PC-3 (cell line): ENCODE results near the gene FBXO17. TPM values are rescaled to one million over a fixed set of nuclear protein-coding genes. Genes with fewer than 3 reads are reported as not detected.
A peak's percentile ranks its signal among the peaks of the same experiment; 100 is the strongest.
"Not testable (repeated sequence)": the region's sequence is repeated elsewhere in the genome, so short reads cannot be mapped to it uniquely, and the experiment has no call there.

ENCODE experiments used
- ATAC-seq: fragments of 200-7000 bp; cut with Tn5 transposase; 2 replicates; pipeline ENCODE4 v1.9.1; 2020; ENCODE audit warnings: mild to moderate bottlenecking, moderate library complexity
- BruUV-seq: library from RNA; stranded (reverse); fragments of 400-500 nt; replicated peaks from 2 replicates; lab custom pipeline; 2021; lab: Mats Ljungman, UMichigan
- CTCF ChIA-PET: fragments of 300-600 bp; sonication (Branson Sonifier 250); formaldehyde crosslinking; loops from one replicate; lab custom pipeline; 2022; ENCODE audit warnings: antibody characterized with exemption; lab: Charles Lee
- POLR2A ChIA-PET: fragments of 300-600 bp; sonication (Branson Sonifier 250); formaldehyde crosslinking; loops from one replicate; lab custom pipeline; 2022; ENCODE audit warnings: antibody characterized with exemption; ENCODE audit not compliant: unreplicated experiment; lab: Charles Lee
- DNase-seq: peaks from one replicate; pipeline ENCODE4 v3.0.0-alpha.2; 2015
- H2AFZ ChIP-seq: fragments of 300-600 bp; sonication (generic); 2 replicates; pipeline ENCODE4 v1.6.0; 2016; ENCODE audit warnings: antibody characterized with exemption, low read length
- H3F3A ChIP-seq: fragments of 300-600 bp; sonication (generic); one replicate; pipeline ENCODE4 v1.6.0; 2017; ENCODE audit warnings: antibody characterized with exemption, low read length, control low read depth, mild to moderate bottlenecking; ENCODE audit not compliant: unreplicated experiment
- H3K27ac ChIP-seq: fragments of 300-600 bp; sonication (generic); 2 replicates; pipeline ENCODE4 v1.5.1; 2016; ENCODE audit warnings: mild to moderate bottlenecking, low read length
- H3K27me3 ChIP-seq: fragments of 300-600 bp; sonication (generic); 2 replicates; pipeline ENCODE4 v1.6.1; 2016; ENCODE audit warnings: low read length, mixed read lengths
- H3K36me3 ChIP-seq: fragments of 300-600 bp; sonication (generic); 2 replicates; pipeline ENCODE4 v1.6.1; 2016; ENCODE audit warnings: low read depth, mixed run types, low read length, mixed read lengths
- H3K4me1 ChIP-seq: fragments of 300-600 bp; sonication (generic); 2 replicates; pipeline ENCODE4 v1.5.1; 2016; ENCODE audit warnings: low read length; ENCODE audit not compliant: insufficient read depth
- H3K4me2 ChIP-seq: fragments of 300-600 bp; sonication (generic); 2 replicates; pipeline ENCODE4 v1.6.0; 2016; ENCODE audit warnings: low read length
- H3K4me3 ChIP-seq: fragments of 300-600 bp; sonication (generic); 2 replicates; pipeline ENCODE4 v1.5.1; 2016; ENCODE audit warnings: mild to moderate bottlenecking, low read length, mixed read lengths
- H3K79me2 ChIP-seq: fragments of 300-600 bp; sonication (generic); 2 replicates; pipeline ENCODE4 v1.6.1; 2017; ENCODE audit warnings: low read length, mixed read lengths
- H3K9ac ChIP-seq: fragments of 300-600 bp; sonication (generic); 2 replicates; pipeline ENCODE4 v1.6.0; 2016; ENCODE audit warnings: mild to moderate bottlenecking, low read length
- H3K9me2 ChIP-seq: fragments of 300-600 bp; sonication (generic); replicated peaks from 2 replicates; pipeline ENCODE4 v1.6.1; 2016; ENCODE audit warnings: mixed run types, low read length, mixed read lengths
- H3K9me3 ChIP-seq: fragments of 300-600 bp; sonication (generic); 2 replicates; pipeline ENCODE4 v1.6.1; 2016; ENCODE audit warnings: low read length, mixed read lengths
- H4K20me1 ChIP-seq: fragments of 300-600 bp; sonication (generic); 2 replicates; pipeline ENCODE4 v1.6.1; 2016; ENCODE audit warnings: low read length, mixed read lengths
- CTCF ChIP-seq: fragments of 300-600 bp; sonication (generic); conservative IDR thresholded peaks from 2 replicates; pipeline ENCODE4 v1.5.1; 2017; ENCODE audit warnings: antibody characterized with exemption, low read depth, mild to moderate bottlenecking, low read length
- EZH2 ChIP-seq: fragments of 300-600 bp; sonication (generic); IDR thresholded peaks from one replicate; pipeline ENCODE4 v1.6.1; 2017; ENCODE audit warnings: antibody characterized with exemption, mild to moderate bottlenecking, low read length; ENCODE audit not compliant: unreplicated experiment
- EZH2phosphoT487 ChIP-seq: fragments of 300-600 bp; sonication (generic); IDR thresholded peaks from 2 replicates; pipeline ENCODE4 v1.6.1; 2018; ENCODE audit warnings: mild to moderate bottlenecking, antibody characterized with exemption, low read length, borderline replicate concordance
- intact Hi-C: fragments of 100-400 bp; cut with micrococcal nuclease; formaldehyde crosslinking; loops from 2 replicates; pipeline ENCODE4 v1.9.0; 2023
- total RNA-seq: library from RNA; depleted of rRNA; stranded (reverse); fragments of >200 nt; gene quantifications from 2 replicates; pipeline ENCODE4 v1.2.3, GENCODE V29; 2014

FBXO17 gene
- total RNA-seq, 1 experiment from 2014 or later: not detected

GRCh38 chr19:38971672-38972071 lies 3.9 kb downstream of the FBXO17 start:
- Histone ChIP-seq H3K4me3 (no peak overlapping the region), H4K20me1 (no peaks in the 10 kb centered on the region), H3K36me3 (no peaks in the 10 kb centered on the region), H3K9me2 (no peaks in the 10 kb centered on the region), H3K79me2 (no peaks in the 10 kb centered on the region), H3F3A (no peaks in the 10 kb centered on the region), H2AFZ (no peak overlapping the region), H3K27me3 (no peaks in the 10 kb centered on the region), H3K9me3 (no peaks in the 10 kb centered on the region), H3K4me1 (no peaks in the 10 kb centered on the region), H3K4me2 (no peak overlapping the region), H3K27ac (no peak overlapping the region), H3K9ac (no peak overlapping the region)
- intact Hi-C loops: no loop called here
- ChIA-PET CTCF (interaction anchor here (0.6 kb wide), 1 partner anchor 800 kb away, joined by 4 read pairs; no protein-coding TSS in a partner anchor), POLR2A (no interaction called here)
- no TSS peak for BruUV-seq
- TF ChIP-seq EZH2 (no peak), EZH2phosphoT487 (no peak), CTCF (no peak)
- DNase-seq (peak; percentile 3), ATAC-seq (no peak)

GRCh38 chr19:38970664-38971532 lies 4.6 kb downstream of the FBXO17 start:
- ChIA-PET POLR2A (no interaction called here), CTCF (no interaction called here)
- BruUV-seq: no TSS peak
- DNase-seq: no peak
- H2AFZ ChIP-seq: no peak overlapping the region
- H3K27ac ChIP-seq: no peak overlapping the region
- no peaks in the 10 kb centered on the region for H3K9me3 ChIP-seq
- TF ChIP-seq EZH2phosphoT487 (no peak), CTCF (no peak), EZH2 (no peak)
- H3K79me2 ChIP-seq: no peaks in the 10 kb centered on the region
- no peaks in the 10 kb centered on the region for H3F3A ChIP-seq
- no peak overlapping the region for H3K4me3 ChIP-seq
- H3K9me2 ChIP-seq: no peaks in the 10 kb centered on the region
- no peaks in the 10 kb centered on the region for H3K36me3 ChIP-seq
- H4K20me1 ChIP-seq: no peaks in the 10 kb centered on the region
- no peak overlapping the region for H3K4me2 ChIP-seq
- no peaks in the 10 kb centered on the region for H3K27me3 ChIP-seq
- ATAC-seq: no peak
- no peaks in the 10 kb centered on the region for H3K4me1 ChIP-seq
- intact Hi-C loops: no loop called here
- H3K9ac ChIP-seq: no peak overlapping the region

GRCh38 chr19:38966149-38966548 lies 9.4 kb downstream of the FBXO17 start:
- POLR2A ChIA-PET, H3K79me2 ChIP-seq, BruUV-seq, H3K27ac ChIP-seq, H3K4me2 ChIP-seq, H2AFZ ChIP-seq, DNase-seq, H3K9me3 ChIP-seq, H3K27me3 ChIP-seq, ATAC-seq, H4K20me1 ChIP-seq, H3K9me2 ChIP-seq, H3F3A ChIP-seq, H3K4me1 ChIP-seq, H3K36me3 ChIP-seq, H3K9ac ChIP-seq, H3K4me3 ChIP-seq, CTCF ChIA-PET: not testable (repeated sequence)
- intact Hi-C loops: loop anchor here (10.0 kb wide), 1 partner anchor 359 kb away; the partner anchor contains the start of gene LRFN1
